MCF 10A (cell line): ENCODE measurements around the gene HS1BP3. TPM values are rescaled to one million over a fixed set of nuclear protein-coding genes. Genes with fewer than 3 reads are reported as not detected.
A peak's percentile ranks its signal among the peaks of the same experiment; 100 is the strongest.

Experiments used
- BruUV-seq: library from RNA; stranded (reverse); fragments of 400-500 nt; replicated peaks from 2 replicates; lab custom pipeline; 2021; lab: Mats Ljungman, UMichigan
- CTCF ChIA-PET: fragments of 300-600 bp; sonication (Branson Sonifier 250); formaldehyde crosslinking; extraction: SDS; loops from one replicate; lab custom pipeline; 2021; ENCODE audit warnings: antibody characterized with exemption, inconsistent platforms; lab: Yijun Ruan, JAX
- POLR2A ChIA-PET: fragments of 300-600, 350-650 bp; sonication (Branson Sonifier 250); formaldehyde crosslinking; extraction: SDS; loops from one replicate; lab custom pipeline; 2020; ENCODE audit warnings: antibody characterized with exemption, inconsistent platforms; lab: Yijun Ruan, JAX
- DNase-seq: peaks from one replicate; pipeline ENCODE4 v3.0.0-alpha.2; 2018; ENCODE audit not compliant: unreplicated experiment
- H3K27ac Mint-ChIP-seq: one replicate; pipeline ENCODE4 v1.8.0; 2022; ENCODE audit warnings: mild to moderate bottlenecking, low read depth, mixed read lengths; ENCODE audit not compliant: unreplicated experiment
- H3K27me3 Mint-ChIP-seq: one replicate; pipeline ENCODE4 v1.8.0; 2022; ENCODE audit warnings: mixed read lengths; ENCODE audit not compliant: insufficient read depth, unreplicated experiment
- H3K36me3 Mint-ChIP-seq: one replicate; pipeline ENCODE4 v1.8.0; 2022; ENCODE audit warnings: mild to moderate bottlenecking, moderate library complexity, mixed read lengths; ENCODE audit not compliant: insufficient read depth, unreplicated experiment
- H3K4me1 Mint-ChIP-seq: one replicate; pipeline ENCODE4 v1.8.0; 2022; ENCODE audit warnings: mixed read lengths; ENCODE audit not compliant: insufficient read depth, unreplicated experiment
- H3K4me3 Mint-ChIP-seq: one replicate; pipeline ENCODE4 v1.8.0; 2022; ENCODE audit warnings: mild to moderate bottlenecking, moderate library complexity, mixed read lengths; ENCODE audit not compliant: unreplicated experiment
- H3K9me3 Mint-ChIP-seq: one replicate; pipeline ENCODE4 v1.8.0; 2022; ENCODE audit warnings: mixed read lengths; ENCODE audit not compliant: unreplicated experiment
- CTCF ChIP-seq: fragments of 200-600 bp; IDR thresholded peaks from one replicate; pipeline ENCODE4 v1.8.0; 2022; ENCODE audit warnings: antibody characterized with exemption, mild to moderate bottlenecking; ENCODE audit not compliant: unreplicated experiment
- intact Hi-C: fragments of 100-400 bp; cut with micrococcal nuclease; formaldehyde crosslinking; loops from 2 replicates; pipeline ENCODE4 v1.14.1; 2022
- total RNA-seq: library from RNA; stranded (reverse); gene quantifications from 2 replicates; pipeline ENCODE4 v1.2.3, GENCODE V29; 2022

Gene HS1BP3
- total RNA-seq, 1 experiment from 2014 or later, result 10.0 TPM

GRCh38 chr2:20578895-20579825 is 71.7 kb downstream of the HS1BP3 start:
- peak; percentile 93 for DNase-seq
- peaks cover 35% of the 10 kb centered on the region for H3K4me1 Mint-ChIP-seq
- H3K36me3 Mint-ChIP-seq, result peaks cover 6% of the 10 kb centered on the region
- no peaks in the 10 kb centered on the region for H3K9me3 Mint-ChIP-seq
- no peak for TF ChIP-seq CTCF
- CTCF ChIA-PET, result interaction anchor here (0.5 to 1.6 kb wide), 7 partner anchors 10 to 137 kb away, joined by 3 to 6 read pairs (median 3); no protein-coding TSS in a partner anchor
- TSS peak; percentile 94 for BruUV-seq
- POLR2A ChIA-PET, result interaction anchor here (0.7 to 2.5 kb wide), 9 partner anchors 11 to 175 kb away, joined by 3 to 8 read pairs (median 3); no protein-coding TSS in a partner anchor
- intact Hi-C loops, result loop anchor here (10.0 kb wide), 1 partner anchor 74 kb away; no protein-coding TSS in a partner anchor
- H3K27me3 Mint-ChIP-seq, result no peaks in the 10 kb centered on the region
- peak overlapping the region; percentile 86 for H3K27ac Mint-ChIP-seq
- H3K4me3 Mint-ChIP-seq, result no peak overlapping the region

GRCh38 chr2:20578266-20578894 is 72.5 kb downstream of the HS1BP3 start:
- peaks cover 34% of the 10 kb centered on the region for H3K4me1 Mint-ChIP-seq
- ChIA-PET POLR2A (interaction anchor here (1.0 to 1.9 kb wide), 2 partner anchors 17 to 39 kb away, joined by 5 to 6 read pairs; no protein-coding TSS in a partner anchor), CTCF (interaction anchor here (0.6 to 1.6 kb wide), 7 partner anchors 11 to 134 kb away, joined by 3 to 6 read pairs (median 3); no protein-coding TSS in a partner anchor)
- TF ChIP-seq CTCF, result no peak
- no TSS peak for BruUV-seq
- DNase-seq, result no peak
- H3K27ac Mint-ChIP-seq, result peak overlapping the region; percentile 86
- intact Hi-C loops, result loop anchor here (10.0 kb wide), 1 partner anchor 74 kb away; no protein-coding TSS in a partner anchor
- H3K4me3 Mint-ChIP-seq, result no peak overlapping the region
- no peaks in the 10 kb centered on the region for H3K9me3 Mint-ChIP-seq
- H3K27me3 Mint-ChIP-seq, result no peaks in the 10 kb centered on the region
- peaks cover 6% of the 10 kb centered on the region for H3K36me3 Mint-ChIP-seq

GRCh38 chr2:20577495-20578235 is 73.2 kb downstream of the HS1BP3 start:
- H3K4me1 Mint-ChIP-seq, result peaks cover 34% of the 10 kb centered on the region
- no TSS peak for BruUV-seq
- DNase-seq, result peak; percentile 96
- ChIA-PET POLR2A (interaction anchor here (0.7 to 1.9 kb wide), 4 partner anchors 16 to 164 kb away, joined by 3 to 6 read pairs (median 4); partner anchors contain the start of gene RHOB), CTCF (interaction anchor here (0.6 to 1.4 kb wide), 6 partner anchors 22 to 133 kb away, joined by 3 to 4 read pairs (median 4); no protein-coding TSS in a partner anchor)
- H3K9me3 Mint-ChIP-seq, result no peaks in the 10 kb centered on the region
- H3K27ac Mint-ChIP-seq, result peak overlapping the region; percentile 86
- intact Hi-C loops, result loop anchor here (10.0 kb wide), 1 partner anchor 73 kb away; no protein-coding TSS in a partner anchor
- peaks cover 6% of the 10 kb centered on the region for H3K36me3 Mint-ChIP-seq
- H3K4me3 Mint-ChIP-seq, result no peak overlapping the region
- H3K27me3 Mint-ChIP-seq, result no peaks in the 10 kb centered on the region
- no peak for TF ChIP-seq CTCF
